HG03064 (cell line): ENCODE data around the gene ATP10B.

Source experiments
- ATAC-seq: cut with Tn5 transposase; IDR thresholded peaks from one replicate; pipeline ENCODE4 v1.9.1; 2021; ENCODE audit warnings: low read depth; ENCODE audit not compliant: unreplicated experiment

The ATP10B gene

GRCh38 chr5:160520609-160521391, 331.2 kb downstream of the ATP10B start:
- ATAC-seq: no peak

- ATAC-seq: no peak
Measured at GRCh38 chr5:160516696-160517530, 335.1 kb downstream of the ATP10B start.

GRCh38 chr5:160514866-160515265, 337.1 kb downstream of the ATP10B start:
- no peak for ATAC-seq

DNA sequence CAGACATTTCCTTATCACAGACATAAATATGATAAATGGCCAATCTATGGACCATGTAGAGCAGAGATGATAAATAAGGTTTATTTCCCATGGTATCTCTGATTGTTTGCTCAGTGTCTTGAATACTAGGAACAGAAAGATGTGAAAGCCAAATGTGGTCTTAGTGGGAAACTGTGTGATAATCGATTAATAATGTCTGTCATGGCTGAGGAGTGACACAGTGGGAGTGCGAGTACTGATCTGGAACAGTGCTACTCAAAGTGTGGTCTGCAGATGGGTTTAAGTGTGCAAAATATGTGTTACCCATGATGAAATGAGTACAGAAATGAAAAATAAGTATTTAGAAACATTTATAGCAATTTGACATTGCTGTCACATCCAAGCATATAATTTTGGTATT, 337.8 kb downstream of the ATP10B start:
- no peak for ATAC-seq

- no peak for ATAC-seq
Measured at GRCh38 chr5:160513485-160513884, 338.5 kb downstream of the ATP10B start.
